NCI-H510A (cell line): ENCODE data around the gene CSF2RB.

Experiments used
- DNase-seq: peaks from one replicate; lab custom pipeline; 2025; lab: John Stamatoyannopoulos, UW

Gene CSF2RB

GRCh38 chr22:36913427-36914389, at the start of gene CSF2RB:
TSS of gene CSF2RB (plus strand) at chr22:36913628. CDS start at chr22:36922208, 8,580 bp downstream.
- no peak for DNase-seq

GRCh38 chr22:36863979-36864378, 49.4 kb upstream of the CSF2RB start:
- DNase-seq, result no peak

- DNase-seq, result no peak
These were observed 48.8 kb upstream of the CSF2RB start for GRCh38 chr22:36864454-36865215.

- DNase-seq, result no peak
These were observed 48.1 kb upstream of the CSF2RB start for GRCh38 chr22:36865346-36865745.

GRCh38 chr22:36867695-36868094, 45.7 kb upstream of the CSF2RB start:
- DNase-seq, result no peak

GRCh38 chr22:36868546-36869181, 44.8 kb upstream of the CSF2RB start:
- DNase-seq, result no peak

GRCh38 chr22:36870250-36870649, 43.2 kb upstream of the CSF2RB start:
- DNase-seq, result no peak

GRCh38 chr22:36871669-36872081, 41.8 kb upstream of the CSF2RB start:
- DNase-seq, result no peak

- DNase-seq, result no peak
These were observed 41.3 kb upstream of the CSF2RB start for GRCh38 chr22:36872084-36872483.

- DNase-seq, result no peak
These were observed 40.4 kb upstream of the CSF2RB start for GRCh38 chr22:36872866-36873498.

GRCh38 chr22:36873614-36874308, 39.7 kb upstream of the CSF2RB start:
- no peak for DNase-seq

- no peak for DNase-seq
These were observed 39.1 kb upstream of the CSF2RB start for GRCh38 chr22:36874309-36874696.

GRCh38 chr22:36874736-36875135, 38.7 kb upstream of the CSF2RB start:
- DNase-seq, result no peak

GRCh38 chr22:36875741-36876140, 37.7 kb upstream of the CSF2RB start:
- DNase-seq, result no peak

GRCh38 chr22:36879775-36880174, 33.7 kb upstream of the CSF2RB start:
- no peak for DNase-seq

GRCh38 chr22:36881504-36882245, 31.8 kb upstream of the CSF2RB start:
- no peak for DNase-seq

GRCh38 chr22:36884349-36885158, 28.9 kb upstream of the CSF2RB start:
- no peak for DNase-seq

GRCh38 chr22:36885474-36885873, 28.0 kb upstream of the CSF2RB start:
- no peak for DNase-seq

- no peak for DNase-seq
These were observed 27.4 kb upstream of the CSF2RB start for GRCh38 chr22:36886016-36886415.

- no peak for DNase-seq
These were observed 26.3 kb upstream of the CSF2RB start for GRCh38 chr22:36887162-36887561.
